ENCODE results near the gene HOXB3. TPM values are rescaled to one million over a fixed set of nuclear protein-coding genes. Genes with fewer than 3 reads are reported as not detected.

The HOXB3 gene
- total RNA-seq, 3 donors from 2014 or later (not counting 1 experiment from before 2014, with no cell fraction given): 7.9 to 15.6 (median 15.3) TPM

DNA sequence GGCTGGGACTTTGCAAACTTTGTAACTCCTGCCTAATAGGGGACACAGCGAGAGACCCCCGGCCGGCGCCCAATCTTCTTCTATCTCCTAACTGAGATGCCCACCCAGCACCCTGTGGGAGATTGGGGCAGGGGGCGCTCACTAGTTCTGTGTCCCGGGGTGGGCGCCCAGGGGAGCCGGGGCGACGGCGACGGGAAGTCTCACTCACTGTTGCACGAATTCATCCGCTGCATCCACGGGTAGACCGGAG, 7.4 kb upstream of the HOXB3 start:
- Histone ChIP-seq H3K27me3 (ENCODE audit: control insufficient read depth, insufficient read depth, low read length) (peaks cover 84% of the 10 kb centered on the region), H3K36me3 (ENCODE audit: control insufficient read depth, insufficient read depth, low read length) (no peaks in the 10 kb centered on the region), H3K27ac (ENCODE audit: low read length) (no peak overlapping the region), H3K4me3 (ENCODE audit: low read length) (peak overlapping the region; percentile 30), H3K9me3 (ENCODE audit: control insufficient read depth, insufficient read depth, low read length) (no peaks in the 10 kb centered on the region), H3K4me1 (ENCODE audit: control insufficient read depth, insufficient read depth, low read length) (peaks cover 56% of the 10 kb centered on the region)
- WGBS (ENCODE audit: insufficient coverage): 0% methylated on average over 16 of the region's 16 CpGs
- H3K27me3 Mint-ChIP-seq (ENCODE audit: low read depth in 2 of 2): peaks cover 80 to 90% of the 10 kb centered on the region in 2 donors
- ATAC-seq (no peak), DNase-seq (no peak)
- peaks cover 44 to 48% of the 10 kb centered on the region in 2 donors for H3K4me1 Mint-ChIP-seq
- H3K4me3 Mint-ChIP-seq: peak overlapping the region; percentile 89
- TF ChIP-seq, protein P1, sequence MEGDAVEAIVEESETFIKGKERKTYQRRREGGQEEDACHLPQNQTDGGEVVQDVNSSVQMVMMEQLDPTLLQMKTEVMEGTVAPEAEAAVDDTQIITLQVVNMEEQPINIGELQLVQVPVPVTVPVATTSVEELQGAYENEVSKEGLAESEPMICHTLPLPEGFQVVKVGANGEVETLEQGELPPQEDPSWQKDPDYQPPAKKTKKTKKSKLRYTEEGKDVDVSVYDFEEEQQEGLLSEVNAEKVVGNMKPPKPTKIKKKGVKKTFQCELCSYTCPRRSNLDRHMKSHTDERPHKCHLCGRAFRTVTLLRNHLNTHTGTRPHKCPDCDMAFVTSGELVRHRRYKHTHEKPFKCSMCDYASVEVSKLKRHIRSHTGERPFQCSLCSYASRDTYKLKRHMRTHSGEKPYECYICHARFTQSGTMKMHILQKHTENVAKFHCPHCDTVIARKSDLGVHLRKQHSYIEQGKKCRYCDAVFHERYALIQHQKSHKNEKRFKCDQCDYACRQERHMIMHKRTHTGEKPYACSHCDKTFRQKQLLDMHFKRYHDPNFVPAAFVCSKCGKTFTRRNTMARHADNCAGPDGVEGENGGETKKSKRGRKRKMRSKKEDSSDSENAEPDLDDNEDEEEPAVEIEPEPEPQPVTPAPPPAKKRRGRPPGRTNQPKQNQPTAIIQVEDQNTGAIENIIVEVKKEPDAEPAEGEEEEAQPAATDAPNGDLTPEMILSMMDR (IDR thresholded peaks at IDR 0.05): no peak
- H3K9me3 Mint-ChIP-seq: no peaks in the 10 kb centered on the region
- peak overlapping the region in 1 of 2 donors; percentile 81 for H3K27ac Mint-ChIP-seq
- no peaks in the 10 kb centered on the region for H3K36me3 Mint-ChIP-seq
- intact Hi-C loops (cut with micrococcal nuclease): loop anchor here (2.0 kb wide), 1 partner anchor 15 kb away; no protein-coding TSS in a partner anchor

DNA sequence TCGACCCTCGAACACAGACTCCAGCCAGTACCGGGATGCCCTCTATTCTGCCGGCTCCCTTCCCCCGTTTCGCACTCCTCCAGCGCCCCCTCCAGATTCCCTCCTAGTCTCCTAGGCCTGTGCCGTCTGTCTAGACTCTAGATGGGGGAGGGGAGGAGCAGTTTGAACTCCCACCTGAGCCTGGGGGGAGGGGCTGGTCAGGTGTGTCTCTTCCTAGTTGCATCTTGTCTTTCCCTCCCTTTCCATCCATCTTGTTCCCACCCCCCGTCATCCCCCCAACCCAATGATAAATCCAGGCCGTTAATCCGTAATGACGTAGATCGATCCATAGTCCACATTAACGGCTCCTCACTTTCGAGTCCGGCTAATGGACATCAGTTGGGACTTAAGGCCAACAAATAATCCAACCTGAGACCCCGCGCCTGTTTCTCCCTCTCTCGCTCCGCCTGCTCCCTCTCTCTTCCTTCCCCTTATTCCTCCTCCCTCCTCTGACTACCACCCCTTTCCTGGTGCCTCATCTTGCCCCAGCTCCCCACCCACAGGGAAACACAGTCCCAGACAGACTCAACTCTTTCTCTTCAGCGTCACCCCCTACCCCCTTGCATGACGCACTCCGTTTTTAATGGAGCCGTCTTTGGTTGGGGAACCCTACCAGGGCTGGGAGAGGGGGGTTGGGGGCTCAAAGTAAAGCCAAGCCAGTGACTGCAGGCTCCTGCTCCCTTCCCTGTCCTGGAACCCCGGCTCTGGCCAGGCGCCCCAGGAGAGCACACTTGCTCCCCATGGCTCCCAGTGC, 6.9 kb upstream of the HOXB3 start:
- H3K4me3 ChIP-seq (ENCODE audit: low read length): peak overlapping the region; percentile 30
- H3K27ac Mint-ChIP-seq: peak overlapping the region in 1 of 2 donors; percentile 81

DNA sequence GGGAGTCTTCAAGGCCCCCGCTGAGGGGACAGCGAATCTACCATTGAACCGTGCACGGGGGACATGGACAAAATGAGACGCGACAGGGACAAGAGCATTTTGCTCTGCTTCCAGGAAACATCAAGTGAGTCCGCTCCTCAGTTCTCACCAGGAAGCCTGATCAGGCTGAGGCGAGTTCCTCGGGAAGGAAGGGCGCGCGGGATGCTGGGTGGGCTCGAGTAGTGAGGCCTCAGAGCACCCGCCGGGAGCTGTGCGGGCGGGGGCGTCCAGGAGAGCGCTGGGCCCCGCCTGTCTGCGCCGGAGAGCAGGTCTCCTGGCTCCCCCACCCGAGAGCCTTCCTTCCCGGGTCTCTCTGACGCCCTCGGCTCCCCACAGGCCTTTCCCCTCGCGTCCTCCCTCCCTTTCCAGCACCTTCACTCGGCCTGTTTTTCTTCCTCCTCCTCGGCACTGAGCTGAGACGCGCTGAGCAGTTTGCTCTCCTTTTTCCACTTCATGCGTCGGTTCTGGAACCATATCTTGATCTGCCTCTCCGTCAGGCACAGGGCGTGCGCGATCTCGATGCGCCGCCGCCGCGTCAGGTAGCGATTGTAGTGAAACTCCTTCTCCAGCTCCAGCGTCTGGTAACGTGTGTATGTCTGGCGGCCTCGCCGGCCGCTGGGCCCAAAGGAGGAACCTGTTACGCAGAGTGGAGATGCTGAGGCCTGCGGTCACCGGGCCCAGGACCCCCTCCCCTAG, 6.1 kb upstream of the HOXB3 start:
- Histone ChIP-seq H3K9me3 (ENCODE audit: control insufficient read depth, insufficient read depth, low read length) (no peaks in the 10 kb centered on the region), H3K4me3 (ENCODE audit: low read length) (no peak overlapping the region), H3K36me3 (ENCODE audit: control insufficient read depth, insufficient read depth, low read length) (no peaks in the 10 kb centered on the region), H3K27ac (ENCODE audit: low read length) (no peak overlapping the region), H3K4me1 (ENCODE audit: control insufficient read depth, insufficient read depth, low read length) (peaks cover 49% of the 10 kb centered on the region), H3K27me3 (ENCODE audit: control insufficient read depth, insufficient read depth, low read length) (peaks cover 74% of the 10 kb centered on the region)
- Mint-ChIP-seq H3K9me3 (no peaks in the 10 kb centered on the region), H3K27ac (peak overlapping the region in 1 of 2 donors; percentile 12), H3K4me3 (peak overlapping the region; percentile 89), H3K36me3 (no peaks in the 10 kb centered on the region), H3K27me3 (ENCODE audit: low read depth in 2 of 2) (peaks cover 85 to 89% of the 10 kb centered on the region in 2 donors), H3K4me1 (peaks cover 45 to 49% of the 10 kb centered on the region in 2 donors)
- WGBS (ENCODE audit: insufficient coverage): 27% methylated on average over 54 of the region's 54 CpGs
- ATAC-seq: no peak
- TF ChIP-seq, protein P1 (IDR thresholded peaks at IDR 0.05): no peak
- peak in 1 of 2 donors; percentile 58 for DNase-seq
- intact Hi-C loops (cut with micrococcal nuclease): loop anchor here (2.0 kb wide), 1 partner anchor 17 kb away; no protein-coding TSS in a partner anchor

More for the DNA sequence above, 6.9 kb upstream of the HOXB3 start:
- DNase-seq (no peak), ATAC-seq (no peak)
- H3K4me1 Mint-ChIP-seq: peaks cover 45 to 49% of the 10 kb centered on the region in 2 donors
- H3K27ac ChIP-seq (ENCODE audit: low read length): no peak overlapping the region
- H3K36me3 ChIP-seq (ENCODE audit: control insufficient read depth, insufficient read depth, low read length): no peaks in the 10 kb centered on the region
- intact Hi-C loops (cut with micrococcal nuclease): loop anchor here (2.0 kb wide), 1 partner anchor 16 kb away; no protein-coding TSS in a partner anchor
- H3K9me3 ChIP-seq (ENCODE audit: control insufficient read depth, insufficient read depth, low read length): no peaks in the 10 kb centered on the region
- no peaks in the 10 kb centered on the region for H3K36me3 Mint-ChIP-seq
- TF ChIP-seq, protein P1 (IDR thresholded peaks at IDR 0.05): no peak
- no peaks in the 10 kb centered on the region for H3K9me3 Mint-ChIP-seq
- H3K4me3 Mint-ChIP-seq: peak overlapping the region; percentile 89
- H3K4me1 ChIP-seq (ENCODE audit: control insufficient read depth, insufficient read depth, low read length): peaks cover 56% of the 10 kb centered on the region
- peaks cover 82% of the 10 kb centered on the region for H3K27me3 ChIP-seq (ENCODE audit: control insufficient read depth, insufficient read depth, low read length)
- WGBS (ENCODE audit: insufficient coverage): 8% methylated on average over 19 of the region's 26 CpGs
- peaks cover 85 to 91% of the 10 kb centered on the region in 2 donors for H3K27me3 Mint-ChIP-seq (ENCODE audit: low read depth in 2 of 2)
